ENCODE measurements around the gene TBCC.

TBCC gene

DNA sequence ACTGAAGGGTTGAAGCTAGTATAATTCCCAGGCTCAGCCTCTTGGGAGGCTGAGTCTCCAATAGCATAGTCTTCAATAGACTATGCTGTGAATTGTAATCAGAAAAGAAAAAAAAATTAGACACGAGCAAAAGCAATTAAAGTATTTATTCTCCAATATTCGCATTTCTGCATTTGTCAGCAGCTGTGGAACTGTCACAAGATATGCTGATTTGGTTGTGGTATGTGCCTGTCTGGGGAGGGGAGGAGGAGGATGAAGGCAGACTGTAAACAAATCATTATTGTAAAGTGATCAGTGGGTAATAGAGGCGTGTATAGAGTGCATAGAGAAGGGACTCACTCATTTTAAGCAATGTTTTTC, 25.8 kb upstream of the TBCC start:
- DNase-seq (ENCODE audit: low spot score): no peak

DNA sequence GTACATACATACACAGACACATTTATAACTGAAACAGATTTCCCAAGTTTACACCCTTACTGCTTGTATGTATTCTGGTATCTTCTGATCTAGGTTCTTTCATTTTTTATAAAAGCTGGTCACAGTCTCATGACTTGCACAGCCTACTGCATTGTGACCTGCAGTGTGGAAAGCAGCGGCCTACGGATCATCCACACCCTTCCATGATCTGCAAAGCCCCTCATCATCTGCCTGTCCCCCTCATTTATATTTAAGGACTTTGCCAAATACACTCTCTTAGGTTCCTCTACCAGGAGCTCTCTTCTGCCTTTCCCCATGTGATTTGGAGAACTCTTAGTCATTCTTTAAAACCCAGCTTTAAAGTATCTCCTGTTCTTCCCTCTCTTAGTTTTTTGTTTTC, 23.9 kb upstream of the TBCC start:
- DNase-seq (ENCODE audit: low spot score): no peak

DNA sequence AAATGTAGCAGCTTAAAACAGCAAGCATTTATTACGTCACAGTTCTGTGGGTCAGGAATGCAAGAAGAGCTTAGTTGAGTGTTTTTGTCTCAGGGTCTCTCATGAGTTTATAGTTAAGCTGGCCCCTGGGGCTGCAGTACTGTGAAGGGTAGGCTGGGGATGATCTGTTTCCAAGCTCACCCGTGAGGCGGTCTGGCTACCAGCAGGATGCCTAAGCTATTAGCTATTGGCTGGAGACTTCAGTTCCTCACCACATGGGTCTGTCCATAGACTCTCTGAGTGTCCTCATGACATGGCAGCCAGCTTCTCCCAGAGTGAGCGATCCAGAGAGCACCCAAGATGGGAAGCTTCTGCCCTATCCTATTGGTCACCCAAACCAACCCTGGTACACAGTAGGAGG, 23.1 kb upstream of the TBCC start:
- DNase-seq (ENCODE audit: low spot score): no peak

DNA sequence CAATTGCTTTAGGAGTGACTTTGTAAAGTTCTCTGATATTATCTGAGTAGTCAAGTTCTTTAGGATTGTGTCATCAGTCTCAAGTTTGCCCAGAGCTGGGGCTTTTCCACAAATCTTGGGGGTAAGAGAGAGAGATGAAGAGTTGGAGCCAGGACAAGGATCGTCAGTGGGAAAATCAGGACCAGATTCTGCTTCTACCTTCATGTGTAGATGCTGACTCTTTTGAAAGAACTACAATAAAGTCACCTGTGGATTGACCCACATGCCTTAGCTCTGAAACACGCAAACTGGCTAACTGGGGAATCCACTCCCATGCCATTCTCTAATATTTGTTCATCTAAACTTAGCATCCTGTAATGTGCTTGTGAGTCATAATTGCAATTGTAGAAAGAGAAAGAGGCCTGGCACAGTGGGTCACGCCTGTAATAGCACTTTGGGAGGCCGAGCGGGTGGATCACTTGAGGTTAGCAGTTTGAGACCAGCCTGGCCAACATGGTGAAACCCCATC, 20.3 kb upstream of the TBCC start:
- no peak for DNase-seq (ENCODE audit: low spot score)

DNA sequence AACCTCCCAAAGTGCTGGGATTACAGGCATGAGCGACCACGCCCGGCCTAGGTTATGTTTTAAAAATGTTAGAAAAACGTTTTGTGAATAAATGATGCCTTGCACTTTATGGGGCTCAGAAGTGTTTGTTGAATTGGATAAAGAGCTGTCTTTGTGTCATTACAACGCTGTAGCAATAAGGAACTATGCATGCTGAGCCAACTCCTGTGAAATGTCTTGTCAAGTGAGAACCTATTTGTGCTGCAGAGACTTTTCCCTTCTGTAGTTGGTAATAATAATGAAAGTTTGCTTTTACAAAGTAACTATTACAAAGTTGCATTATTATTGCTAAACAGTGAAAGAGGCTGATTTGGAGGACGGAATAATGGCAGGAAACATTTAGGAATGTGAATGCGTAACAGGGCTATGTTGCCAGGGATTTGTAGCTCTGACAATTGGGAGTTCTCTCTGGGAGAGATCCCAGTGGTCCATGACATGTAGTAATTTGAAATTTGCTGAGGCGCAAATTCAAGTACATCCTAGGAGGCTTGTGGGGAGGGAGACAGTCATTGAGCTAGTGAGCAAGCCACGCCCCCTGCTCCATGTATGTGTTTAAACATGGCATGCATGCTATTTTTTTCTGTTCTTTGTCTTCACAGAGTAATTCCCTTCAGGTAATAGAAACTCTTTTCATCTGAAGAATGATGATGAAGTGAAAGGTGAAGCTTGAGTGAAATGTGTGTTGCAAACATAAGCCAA, 19.2 kb upstream of the TBCC start:
- DNase-seq (ENCODE audit: low spot score): no peak

DNA sequence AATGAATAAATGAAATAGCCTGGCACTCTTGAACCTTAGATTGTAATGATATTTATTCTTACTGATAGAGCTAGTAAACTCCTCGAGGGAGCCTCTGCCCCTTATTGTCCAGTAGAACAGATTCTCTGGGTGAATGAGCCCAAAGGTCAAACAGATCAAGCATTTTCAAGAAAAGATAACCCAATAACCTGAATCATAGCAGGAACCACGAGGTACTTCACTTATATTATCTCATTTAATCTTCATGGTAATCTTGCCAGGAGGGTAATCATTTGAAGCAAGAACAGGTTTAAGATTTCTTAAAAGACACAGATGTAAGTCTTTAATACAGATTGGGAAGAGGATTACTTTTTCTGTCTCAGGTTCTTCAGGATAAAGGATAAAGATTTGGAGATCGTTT, 17.0 kb upstream of the TBCC start:
- no peak for DNase-seq (ENCODE audit: low spot score)

DNA sequence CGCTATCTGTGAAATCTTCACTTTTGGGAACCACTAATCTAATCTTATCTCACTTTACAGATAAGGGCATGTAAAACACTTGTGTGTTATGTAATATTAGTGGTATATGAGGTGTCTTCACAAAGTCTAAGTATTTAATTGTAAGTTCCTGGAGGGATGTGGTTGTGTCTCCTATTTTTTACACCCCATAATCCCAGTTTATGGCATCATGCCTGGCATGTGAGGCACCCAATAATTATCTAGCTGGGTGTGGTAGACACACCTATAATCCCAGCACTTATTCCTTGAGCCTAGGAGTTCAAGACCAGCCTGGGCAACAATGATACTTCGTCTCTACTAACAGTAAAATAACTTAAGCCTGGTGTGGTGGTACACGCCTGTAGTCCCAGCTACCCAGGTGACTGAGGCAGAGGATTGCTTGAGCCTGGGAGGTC, 16.5 kb upstream of the TBCC start:
- no peak for DNase-seq (ENCODE audit: low spot score)

DNA sequence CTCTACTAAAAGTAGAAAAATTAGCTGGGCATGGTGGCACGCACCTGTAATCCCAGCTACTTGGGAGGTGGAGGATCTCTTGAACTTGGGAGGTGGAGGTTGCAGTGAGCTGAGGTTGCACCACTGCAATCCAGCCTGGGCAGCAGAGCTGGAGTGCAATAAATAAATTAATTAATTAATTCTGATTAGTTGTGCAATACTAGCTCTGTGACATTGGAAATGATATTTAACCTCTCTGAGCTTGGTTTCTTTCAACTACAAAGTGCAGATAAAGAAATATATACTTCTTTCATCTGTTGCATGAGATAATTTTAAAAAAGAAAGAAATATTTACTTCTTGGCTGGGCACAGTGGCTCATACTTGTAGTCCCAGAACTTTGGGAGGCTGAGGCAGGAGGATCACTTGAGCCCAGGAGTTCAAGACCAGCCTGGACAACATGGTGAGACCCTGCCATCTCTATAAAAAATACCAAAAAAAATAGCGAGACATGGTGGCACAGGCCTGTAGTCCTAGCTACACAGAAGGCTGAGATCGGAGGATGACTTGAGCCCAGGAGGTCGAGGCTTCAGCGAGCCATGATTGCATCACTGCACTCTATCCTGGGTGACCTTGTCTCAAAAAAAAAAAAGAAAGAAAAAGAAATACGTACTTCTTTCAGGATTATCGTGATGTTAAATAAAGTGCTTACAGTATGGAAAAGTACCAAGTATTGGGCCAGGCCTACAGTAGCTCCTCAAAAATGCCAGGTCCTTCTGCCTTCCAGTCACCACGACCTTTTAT, 15.6 kb upstream of the TBCC start:
- no peak for DNase-seq (ENCODE audit: low spot score)

DNA sequence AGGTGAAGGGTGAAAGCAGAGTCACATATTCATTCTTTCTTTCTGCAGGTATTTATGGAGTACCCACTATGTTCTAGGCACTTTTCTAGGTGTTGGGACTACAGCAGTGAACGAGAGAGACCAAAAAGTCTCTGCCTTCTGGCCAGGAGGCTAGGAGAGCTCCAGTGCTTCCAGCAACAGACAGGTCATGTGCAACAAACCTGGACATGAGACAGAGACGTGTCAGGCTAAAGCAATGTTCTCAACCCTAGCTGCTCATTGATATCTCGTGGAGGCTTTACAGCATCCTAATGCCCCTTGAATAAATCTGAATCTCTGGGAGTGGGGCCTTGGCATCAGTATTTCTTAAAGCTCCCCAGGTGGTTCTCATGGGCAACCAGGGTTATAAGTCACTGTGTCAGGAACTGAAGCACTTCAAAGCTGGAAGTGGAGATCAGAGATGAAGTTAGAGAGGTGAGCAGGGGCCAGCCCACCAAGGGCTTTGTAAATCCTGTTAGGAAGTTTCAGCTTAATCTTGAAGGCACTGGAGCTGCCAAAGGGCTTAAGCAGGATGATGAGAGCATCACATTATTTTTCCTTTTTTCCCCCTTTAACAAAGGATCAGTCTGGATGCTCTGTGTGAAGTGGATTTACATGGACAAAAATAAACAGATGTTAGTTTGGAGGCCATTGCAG, 13.0 kb upstream of the TBCC start:
- peak; percentile 58 for DNase-seq (ENCODE audit: low spot score)

DNA sequence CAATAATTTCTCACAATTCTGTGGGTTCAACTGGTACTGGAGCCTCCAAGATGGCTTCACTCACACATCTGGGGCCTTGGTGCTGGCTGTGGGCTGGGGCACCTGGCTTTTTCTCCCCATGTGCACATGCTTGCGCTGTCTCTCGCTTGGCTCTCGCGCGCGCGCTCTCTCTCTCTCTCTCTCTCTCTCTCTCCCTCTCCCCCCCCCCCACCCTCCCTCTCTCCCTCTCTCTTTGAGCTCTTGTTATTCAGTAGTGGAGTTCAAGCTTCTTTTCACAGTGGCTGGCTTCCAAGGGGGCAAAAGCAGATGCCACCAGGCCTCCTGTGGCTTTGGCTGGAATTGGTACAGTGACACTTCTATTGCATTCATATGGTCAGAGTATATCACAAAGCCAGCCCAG, 10.8 kb upstream of the TBCC start:
- DNase-seq (ENCODE audit: low spot score): no peak

DNA sequence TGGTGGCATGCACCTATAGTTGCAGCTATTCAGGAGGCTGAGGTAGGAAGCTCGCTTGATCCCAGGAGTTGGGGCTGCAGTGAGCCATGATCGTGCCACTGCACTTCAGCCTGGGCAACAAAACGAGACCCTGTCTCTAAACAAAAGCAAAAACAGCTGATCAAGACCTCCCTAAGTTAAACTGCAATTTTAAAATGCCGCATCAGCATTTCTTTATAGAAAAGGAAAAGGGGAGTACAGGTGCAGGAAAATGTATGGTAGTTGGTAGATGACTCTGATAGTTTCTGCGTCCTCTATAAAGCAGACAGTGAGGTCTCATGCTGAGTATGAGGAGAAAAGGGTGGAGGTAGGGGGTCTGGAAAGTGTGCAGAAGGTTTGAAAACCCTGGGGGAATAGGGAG, 8.9 kb upstream of the TBCC start:
- no peak for DNase-seq (ENCODE audit: low spot score)

DNA sequence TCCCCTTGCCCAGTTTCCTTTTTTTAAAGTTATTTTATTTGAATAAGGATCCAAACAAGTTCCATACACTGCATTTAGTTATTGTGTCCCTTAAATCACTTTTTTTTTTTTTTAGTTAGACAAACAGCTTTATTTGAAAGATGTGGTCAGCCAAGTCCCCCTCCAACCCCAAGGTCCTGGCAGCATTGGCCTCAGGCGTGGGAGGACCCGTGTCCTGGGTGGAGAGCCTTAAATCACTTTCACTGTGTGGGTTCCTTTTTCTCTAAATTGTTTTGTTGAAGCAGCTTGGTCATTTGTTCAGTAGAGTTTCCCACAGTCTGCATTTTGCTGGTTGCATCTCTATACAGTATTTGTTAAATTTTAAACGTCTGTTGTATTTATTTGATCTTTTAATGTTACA, 5.2 kb upstream of the TBCC start:
- no peak for DNase-seq (ENCODE audit: low spot score)

DNA sequence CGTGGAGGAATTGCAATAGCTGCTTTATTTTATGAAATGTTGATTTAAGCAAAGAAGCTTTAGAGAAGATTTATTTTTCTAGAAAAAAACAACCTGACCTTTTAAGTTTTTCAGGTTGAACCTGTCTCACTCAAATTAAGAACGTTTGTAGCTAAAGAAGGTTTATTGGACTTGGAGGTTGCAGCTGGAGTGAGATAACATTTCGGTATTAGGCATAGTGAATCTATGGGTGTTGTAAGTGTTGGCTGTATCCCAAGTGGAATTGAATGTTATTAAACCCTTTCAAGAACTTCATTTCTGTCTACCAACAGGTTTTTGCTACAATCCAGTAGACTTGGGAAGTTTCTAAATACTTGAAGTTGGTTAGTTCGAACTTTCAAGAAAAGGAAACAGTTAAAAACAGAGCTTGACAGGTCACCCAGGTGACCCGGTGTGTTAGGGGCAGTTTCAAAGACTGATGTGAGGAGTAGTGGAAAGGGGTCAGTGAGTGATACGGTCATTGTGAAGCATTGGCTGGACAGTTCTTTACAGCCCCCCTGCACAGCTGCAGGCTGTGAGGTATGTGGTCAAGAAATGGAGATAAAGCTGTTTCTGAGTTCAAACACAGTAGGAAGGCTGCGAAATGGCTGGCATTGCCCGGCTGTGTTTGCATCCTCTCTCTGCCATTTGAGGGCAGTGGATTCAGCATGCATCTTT, 2.4 kb upstream of the TBCC start:
- no peak for DNase-seq (ENCODE audit: low spot score)

DNA sequence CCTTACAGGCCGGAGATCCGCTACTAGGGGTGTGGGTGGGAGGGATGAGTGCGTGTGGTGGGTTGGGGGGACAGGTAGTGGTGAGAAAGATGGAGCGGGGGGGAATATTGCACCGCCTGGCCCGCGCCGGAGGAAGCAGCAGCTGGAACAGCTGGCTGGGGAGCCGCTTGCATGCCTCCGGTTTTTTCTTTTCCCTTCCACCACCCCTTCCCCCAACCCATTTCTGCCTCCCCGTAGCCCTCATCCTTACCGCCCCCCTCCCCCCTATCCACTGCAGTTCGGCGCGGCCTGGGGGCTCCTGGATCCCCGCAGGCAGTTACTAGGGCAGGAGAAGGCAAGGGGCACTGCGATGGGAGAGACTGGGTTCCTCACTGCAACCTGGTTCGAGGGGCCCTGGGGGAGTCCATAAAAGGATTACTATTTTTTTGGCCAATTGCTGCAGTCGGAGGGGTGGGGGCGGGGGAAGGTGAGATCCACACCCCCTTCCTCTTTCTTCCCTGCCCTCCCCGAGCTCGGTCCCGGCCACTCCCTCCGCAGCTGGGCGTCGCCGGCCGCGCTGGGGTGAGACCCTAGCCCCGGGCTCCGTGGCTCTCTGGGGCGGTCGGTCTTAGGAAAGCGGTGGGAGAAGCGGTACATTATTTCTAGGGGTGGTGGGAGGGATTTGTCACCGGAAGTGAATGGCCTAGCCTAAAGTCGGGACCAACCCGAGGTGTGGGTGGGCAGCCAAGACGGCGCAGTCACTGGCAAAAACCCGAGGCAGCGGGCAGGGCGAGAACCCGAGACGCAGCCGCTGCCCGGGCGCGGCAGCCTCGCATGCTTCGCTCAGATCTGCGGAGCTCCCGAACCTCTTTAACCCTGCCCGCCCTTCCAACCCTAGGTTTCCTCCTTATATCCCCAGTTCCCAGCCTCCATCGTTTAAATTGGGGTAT, 824 bp upstream of the TBCC start:
- peak; percentile 90 for DNase-seq (ENCODE audit: low spot score)

DNA sequence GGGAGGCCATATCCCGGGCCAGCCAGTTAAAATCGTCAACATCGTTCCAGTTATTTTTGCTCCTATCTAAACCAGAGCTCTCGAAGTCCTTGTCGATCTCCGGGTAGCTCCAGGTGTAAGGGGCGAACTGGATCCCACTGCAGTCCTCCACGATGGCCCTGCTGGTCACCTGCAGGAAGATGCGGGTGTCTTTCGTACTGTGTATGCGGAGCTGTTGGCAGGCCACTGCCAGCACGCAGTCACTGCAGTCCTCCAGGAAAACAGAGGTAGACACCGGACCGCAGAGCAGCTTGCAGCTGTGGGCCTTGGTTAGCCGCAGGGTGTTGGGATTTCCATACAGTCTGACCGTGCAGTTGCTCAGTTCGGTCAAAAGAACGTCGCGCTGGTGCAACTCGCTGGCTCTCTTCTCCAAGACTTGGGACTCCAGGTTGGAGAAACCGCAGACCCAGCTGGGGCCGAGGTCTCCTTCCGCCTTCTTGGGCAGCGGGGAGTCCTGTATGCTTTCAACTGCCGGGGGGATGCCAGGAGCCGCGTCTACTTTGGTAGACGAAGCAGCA, 742 bp downstream of the TBCC start:
- no peak for DNase-seq (ENCODE audit: low spot score)

DNA sequence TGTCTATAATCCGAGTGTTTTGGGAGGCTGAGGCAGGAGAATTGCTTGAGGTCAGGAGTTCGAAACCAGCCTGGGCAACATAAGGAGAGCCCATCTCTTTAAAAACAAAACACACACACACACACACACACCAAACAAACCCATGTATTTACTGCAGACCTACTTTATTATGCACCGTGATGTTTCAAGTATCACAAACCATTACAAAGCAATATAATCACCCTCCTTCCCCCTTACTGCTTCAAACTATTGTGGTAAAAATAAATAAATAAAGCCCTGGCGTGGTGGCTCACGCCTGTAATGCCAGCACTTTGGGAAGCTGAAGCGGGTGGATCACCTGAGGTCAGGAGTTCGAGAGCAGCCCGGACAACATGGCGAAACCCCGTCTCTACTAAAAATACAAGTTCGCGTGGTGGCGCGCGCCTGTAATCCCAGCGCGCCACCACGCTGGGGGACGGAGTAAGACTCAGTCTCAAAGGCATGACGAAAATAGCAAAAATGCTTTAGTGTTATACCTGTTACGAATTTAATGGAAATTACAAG, 1.5 kb downstream of the TBCC start:
- no peak for DNase-seq (ENCODE audit: low spot score)

DNA sequence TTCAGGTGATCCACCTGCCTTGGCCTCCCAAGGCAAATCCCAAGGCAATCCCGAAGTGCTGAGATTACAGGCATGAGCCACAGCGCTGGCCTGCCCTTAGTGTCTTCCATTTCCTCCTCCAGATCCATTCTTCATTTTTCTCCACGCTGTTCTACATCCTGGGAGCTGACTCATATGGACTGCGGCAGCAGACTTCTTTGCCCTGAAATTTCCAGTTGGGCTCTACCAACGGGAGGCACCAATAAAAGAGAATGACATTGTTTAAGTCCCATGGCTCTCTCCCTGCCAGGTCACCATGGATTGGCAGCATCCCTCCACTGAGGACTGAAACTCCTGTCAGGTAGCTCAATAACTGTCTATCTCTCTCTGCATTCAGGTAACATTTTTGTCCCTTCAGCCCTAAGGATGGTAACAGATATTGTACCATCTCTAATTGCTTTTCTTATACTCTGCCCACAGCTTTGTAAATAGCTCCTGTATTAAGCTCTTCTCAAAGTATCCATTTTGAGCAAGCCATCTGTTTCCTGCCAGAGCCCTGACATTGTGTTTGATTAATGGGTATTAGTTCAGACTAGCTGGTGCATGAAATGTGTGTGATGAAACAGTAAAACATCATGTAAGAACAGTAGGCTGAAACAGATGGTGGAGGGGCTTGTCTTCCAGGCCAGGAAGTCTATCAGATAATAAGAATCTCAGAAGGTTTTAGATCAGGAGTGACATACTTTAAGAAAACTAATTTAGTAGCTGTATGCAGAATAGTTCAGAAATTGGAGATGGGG, 3.6 kb downstream of the TBCC start:
- peak; percentile 61 for DNase-seq (ENCODE audit: low spot score)

DNA sequence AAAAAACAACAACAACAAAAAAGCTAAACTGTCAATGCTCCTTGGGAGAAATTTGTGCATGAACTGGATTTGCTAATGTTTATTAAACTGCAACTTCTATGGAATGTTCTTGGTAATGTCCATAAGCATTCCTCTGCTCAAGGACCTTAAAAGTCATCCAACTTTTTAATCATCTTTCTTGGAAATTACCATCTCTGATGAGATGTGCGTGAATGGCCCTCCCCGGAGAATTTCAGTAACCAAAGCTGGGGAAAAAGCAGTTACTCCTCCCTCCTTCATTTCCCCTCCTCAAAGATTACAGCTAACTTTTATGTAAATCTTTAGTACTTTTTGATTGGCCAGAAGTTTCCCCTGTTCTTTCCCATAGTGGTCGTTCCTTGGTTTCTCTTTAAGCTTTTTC, 5.2 kb downstream of the TBCC start:
- DNase-seq (ENCODE audit: low spot score): no peak

DNA sequence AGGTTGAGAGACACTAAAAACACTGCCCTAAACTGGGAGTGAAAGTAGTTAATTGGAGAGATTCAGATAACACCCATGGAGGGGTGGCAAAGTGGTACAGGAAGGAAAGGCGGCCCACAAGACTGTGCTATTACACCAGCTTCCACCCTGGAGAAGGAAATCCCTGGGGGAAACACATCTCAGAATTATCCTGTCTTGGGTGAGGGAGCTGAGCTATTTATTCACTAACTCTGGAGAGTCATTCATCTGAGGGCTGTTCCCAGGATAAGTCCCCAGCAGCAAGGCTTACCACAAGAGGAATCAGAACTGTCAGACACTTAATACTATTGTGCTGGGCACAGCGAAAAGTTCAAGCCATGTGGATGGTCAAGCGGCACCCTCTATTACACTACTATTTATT, 9.9 kb downstream of the TBCC start:
- DNase-seq (ENCODE audit: low spot score): peak; percentile 72
